Activated T-helper 1 cell treated with anti-CD3 and anti-CD28 coated beads, Interleukin-12 subunit alpha, Interleukin-12 subunit beta, Interleukin-2, Interleukin-4 antibody, amounts not matched to agents 30 ng/mL and 10 ng/mL and 1 ng/mL, durations not matched to agents 14 hours and 24 hours and 36 hours (primary cell): ENCODE measurements around the gene GPR37. TPM values are rescaled to one million over a fixed set of nuclear protein-coding genes. Genes with fewer than 3 reads are reported as not detected.

Source experiments
- DNase-seq: peaks from one replicate; pipeline ENCODE4 v3.0.0; 2021; ENCODE audit warnings: low spot score
- H3K27ac Mint-ChIP-seq: one replicate; pipeline ENCODE4 v1.8.0; 2021; ENCODE audit warnings: mild to moderate bottlenecking, mixed read lengths
- H3K27me3 Mint-ChIP-seq: one replicate; pipeline ENCODE4 v1.8.0; 2022; ENCODE audit warnings: mild to moderate bottlenecking, moderate library complexity, mixed read lengths; ENCODE audit not compliant: insufficient read depth
- H3K36me3 Mint-ChIP-seq: one replicate; pipeline ENCODE4 v1.8.0; 2021; ENCODE audit warnings: low read depth, mixed read lengths
- H3K4me1 Mint-ChIP-seq: one replicate; pipeline ENCODE4 v1.8.0; 2021; ENCODE audit warnings: low read depth, mixed read lengths
- H3K4me3 Mint-ChIP-seq: one replicate; pipeline ENCODE4 v1.8.0; 2021; ENCODE audit warnings: mild to moderate bottlenecking, moderate library complexity, mixed read lengths
- H3K9me3 Mint-ChIP-seq: one replicate; pipeline ENCODE4 v1.8.0; 2021; ENCODE audit warnings: mixed read lengths
- intact Hi-C: fragments of 100-400 bp; cut with micrococcal nuclease; formaldehyde crosslinking; loops from one replicate; pipeline ENCODE4 v1.15.1; 2024
- total RNA-seq: library from RNA; stranded (reverse); gene quantifications from 2 replicates; pipeline ENCODE4 v1.2.3, GENCODE V29; 2022

GPR37 gene
- total RNA-seq, 1 donor from 2014 or later = not detected

GRCh38 chr7:124775422-124775821 is 9.8 kb upstream of the GPR37 start:
- intact Hi-C loops = no loop called here
- no peaks in the 10 kb centered on the region for H3K4me1 Mint-ChIP-seq
- H3K36me3 Mint-ChIP-seq = no peaks in the 10 kb centered on the region
- H3K9me3 Mint-ChIP-seq = no peaks in the 10 kb centered on the region
- no peak overlapping the region for H3K27ac Mint-ChIP-seq
- DNase-seq = no peak
- H3K27me3 Mint-ChIP-seq = peaks cover 15% of the 10 kb centered on the region
- H3K4me3 Mint-ChIP-seq = no peak overlapping the region

DNA sequence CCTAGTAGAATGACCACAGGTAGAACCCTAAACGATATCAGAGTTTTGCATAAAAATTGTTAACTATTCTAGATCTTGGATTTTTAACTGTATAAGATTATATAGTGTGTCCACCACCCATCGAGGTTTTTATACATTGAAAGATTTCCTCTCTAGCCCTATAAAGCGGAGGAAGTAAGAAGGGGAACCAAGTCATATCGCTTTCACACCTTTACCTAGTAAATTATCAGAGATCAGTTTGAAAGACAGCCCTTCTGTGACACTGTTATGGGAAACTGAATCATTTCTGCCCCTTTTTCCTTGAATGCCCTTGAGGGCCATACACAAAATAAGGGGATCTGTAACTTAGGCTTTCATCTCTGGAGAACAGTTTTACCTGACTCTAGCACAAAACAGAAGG is 8.3 kb upstream of the GPR37 start:
- intact Hi-C loops = no loop called here

DNA sequence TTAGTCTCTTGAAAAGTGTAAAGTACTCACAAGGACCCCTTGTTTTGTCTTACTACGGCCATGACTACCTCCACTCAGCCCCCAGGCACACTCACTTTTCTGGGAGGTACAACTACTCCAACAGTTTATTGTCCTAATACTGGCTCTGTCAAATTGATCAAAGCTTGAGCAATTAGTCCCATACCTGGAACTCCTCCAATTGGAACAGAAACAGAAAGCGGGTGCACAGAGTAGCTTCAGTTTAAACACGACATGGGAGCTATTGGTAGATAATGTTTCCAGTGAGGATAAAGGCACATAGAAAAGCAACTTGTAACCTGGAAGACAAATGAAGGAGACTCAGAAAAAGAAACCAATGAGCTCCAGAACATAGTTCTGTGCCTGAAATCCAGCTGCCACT is 7.7 kb upstream of the GPR37 start:
- intact Hi-C loops = no loop called here
- no peaks in the 10 kb centered on the region for H3K36me3 Mint-ChIP-seq
- no peak for DNase-seq

More for the DNA sequence above, 8.3 kb upstream of the GPR37 start:
- peaks cover 16% of the 10 kb centered on the region for H3K27me3 Mint-ChIP-seq
- DNase-seq = no peak
- H3K4me1 Mint-ChIP-seq = no peaks in the 10 kb centered on the region
- H3K36me3 Mint-ChIP-seq = no peaks in the 10 kb centered on the region
- no peaks in the 10 kb centered on the region for H3K9me3 Mint-ChIP-seq
- no peak overlapping the region for H3K27ac Mint-ChIP-seq
- H3K4me3 Mint-ChIP-seq = no peak overlapping the region

GRCh38 chr7:124769136-124769535 is 3.5 kb upstream of the GPR37 start:
- DNase-seq = no peak
- H3K9me3 Mint-ChIP-seq = no peaks in the 10 kb centered on the region
- H3K27ac Mint-ChIP-seq = no peak overlapping the region
- H3K36me3 Mint-ChIP-seq = no peaks in the 10 kb centered on the region
- intact Hi-C loops = loop anchor here (5.0 kb wide), 1 partner anchor 737 kb away; the partner anchor contains the start of gene TMEM229A
- peaks cover 12% of the 10 kb centered on the region for H3K4me1 Mint-ChIP-seq
- H3K27me3 Mint-ChIP-seq = peaks cover 49% of the 10 kb centered on the region
- H3K4me3 Mint-ChIP-seq = no peak overlapping the region

More for the DNA sequence above, 7.7 kb upstream of the GPR37 start:
- H3K27ac Mint-ChIP-seq = no peak overlapping the region
- peaks cover 18% of the 10 kb centered on the region for H3K27me3 Mint-ChIP-seq
- no peaks in the 10 kb centered on the region for H3K9me3 Mint-ChIP-seq
- H3K4me1 Mint-ChIP-seq = no peaks in the 10 kb centered on the region
- no peak overlapping the region for H3K4me3 Mint-ChIP-seq

DNA sequence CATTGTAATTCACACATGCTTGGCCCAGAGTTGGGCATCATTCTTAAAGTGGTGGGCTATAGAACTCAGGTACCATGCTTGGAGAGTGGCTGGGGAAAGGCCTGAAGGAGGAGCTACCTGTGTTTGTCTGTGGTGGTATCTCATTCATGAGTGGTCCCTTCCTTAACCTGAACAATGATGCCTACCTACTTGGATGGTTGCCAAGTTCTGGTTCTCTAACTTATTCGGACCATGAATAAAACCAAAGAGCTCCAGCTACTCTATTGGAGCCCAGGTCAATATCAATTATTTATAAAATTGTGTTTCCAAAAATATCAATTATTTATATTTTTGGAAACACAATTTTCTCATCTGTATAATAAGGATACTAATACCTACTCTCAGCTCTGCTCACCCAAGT is 2.9 kb upstream of the GPR37 start:
- Mint-ChIP-seq H3K27me3 (peaks cover 52% of the 10 kb centered on the region), H3K9me3 (no peaks in the 10 kb centered on the region), H3K36me3 (no peaks in the 10 kb centered on the region), H3K4me1 (peaks cover 12% of the 10 kb centered on the region), H3K4me3 (no peak overlapping the region), H3K27ac (no peak overlapping the region)
- intact Hi-C loops = loop anchor here (5.0 kb wide), 1 partner anchor 736 kb away; the partner anchor contains the start of gene TMEM229A
- DNase-seq = no peak

- DNase-seq = no peak
- Mint-ChIP-seq H3K9me3 (no peaks in the 10 kb centered on the region), H3K27me3 (peaks cover 51% of the 10 kb centered on the region), H3K36me3 (no peaks in the 10 kb centered on the region), H3K27ac (no peak overlapping the region), H3K4me3 (peak overlapping the region; percentile 80), H3K4me1 (peaks cover 12% of the 10 kb centered on the region)
- intact Hi-C loops = loop anchor here (5.0 kb wide), 1 partner anchor 733 kb away; the partner anchor contains the start of gene TMEM229A
Observed at GRCh38 chr7:124764847-124765400, 668 bp downstream of the GPR37 start.

- H3K27me3 Mint-ChIP-seq = peaks cover 57% of the 10 kb centered on the region
- no peak for DNase-seq
- peaks cover 12% of the 10 kb centered on the region for H3K4me1 Mint-ChIP-seq
- intact Hi-C loops = no loop called here
- no peaks in the 10 kb centered on the region for H3K36me3 Mint-ChIP-seq
- peak overlapping the region; percentile 80 for H3K4me3 Mint-ChIP-seq
- no peaks in the 10 kb centered on the region for H3K9me3 Mint-ChIP-seq
- H3K27ac Mint-ChIP-seq = no peak overlapping the region
Observed at GRCh38 chr7:124764051-124764846, 1.3 kb downstream of the GPR37 start.

DNA sequence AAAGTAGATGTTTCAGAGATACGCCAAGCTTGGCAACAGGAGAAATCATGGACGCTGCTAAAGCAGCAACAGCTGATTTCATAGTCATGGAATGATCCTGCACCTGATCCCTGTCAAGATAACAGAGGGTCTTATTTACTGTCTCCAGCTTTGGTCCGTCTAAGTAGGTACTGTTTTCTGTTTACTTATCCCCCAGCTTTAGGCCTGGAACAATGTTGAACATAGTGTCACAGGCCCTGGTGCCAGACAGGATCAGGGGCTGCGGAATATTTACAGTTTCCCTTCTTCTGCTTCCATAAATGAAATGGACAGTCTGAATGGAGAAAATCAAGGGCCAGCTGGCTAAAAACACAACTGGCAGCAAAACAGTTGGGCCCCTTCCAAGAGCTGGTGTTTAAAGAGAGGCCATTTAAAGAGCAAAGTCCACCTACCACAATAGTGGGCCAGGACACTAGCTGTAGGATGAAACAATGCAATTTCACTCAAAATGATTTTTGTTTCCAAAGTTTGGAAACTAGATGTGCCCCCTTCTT is 2.9 kb downstream of the GPR37 start:
- intact Hi-C loops = no loop called here
- H3K4me3 Mint-ChIP-seq = no peak overlapping the region
- DNase-seq = no peak
- peaks cover 12% of the 10 kb centered on the region for H3K4me1 Mint-ChIP-seq
- no peaks in the 10 kb centered on the region for H3K9me3 Mint-ChIP-seq
- no peak overlapping the region for H3K27ac Mint-ChIP-seq
- no peaks in the 10 kb centered on the region for H3K36me3 Mint-ChIP-seq
- peaks cover 49% of the 10 kb centered on the region for H3K27me3 Mint-ChIP-seq

- Mint-ChIP-seq H3K36me3 (no peaks in the 10 kb centered on the region), H3K4me3 (no peak overlapping the region), H3K9me3 (no peaks in the 10 kb centered on the region), H3K27me3 (peaks cover 36% of the 10 kb centered on the region), H3K27ac (no peak overlapping the region), H3K4me1 (peaks cover 12% of the 10 kb centered on the region)
- no peak for DNase-seq
- intact Hi-C loops = no loop called here
Observed at GRCh38 chr7:124761164-124761715, 4.4 kb downstream of the GPR37 start.

GRCh38 chr7:124758327-124758726 is 7.3 kb downstream of the GPR37 start:
- H3K27me3 Mint-ChIP-seq = peaks cover 17% of the 10 kb centered on the region
- no peaks in the 10 kb centered on the region for H3K36me3 Mint-ChIP-seq
- intact Hi-C loops = no loop called here
- no peak for DNase-seq
- H3K9me3 Mint-ChIP-seq = no peaks in the 10 kb centered on the region
- no peaks in the 10 kb centered on the region for H3K4me1 Mint-ChIP-seq
- no peak overlapping the region for H3K4me3 Mint-ChIP-seq
- no peak overlapping the region for H3K27ac Mint-ChIP-seq

DNA sequence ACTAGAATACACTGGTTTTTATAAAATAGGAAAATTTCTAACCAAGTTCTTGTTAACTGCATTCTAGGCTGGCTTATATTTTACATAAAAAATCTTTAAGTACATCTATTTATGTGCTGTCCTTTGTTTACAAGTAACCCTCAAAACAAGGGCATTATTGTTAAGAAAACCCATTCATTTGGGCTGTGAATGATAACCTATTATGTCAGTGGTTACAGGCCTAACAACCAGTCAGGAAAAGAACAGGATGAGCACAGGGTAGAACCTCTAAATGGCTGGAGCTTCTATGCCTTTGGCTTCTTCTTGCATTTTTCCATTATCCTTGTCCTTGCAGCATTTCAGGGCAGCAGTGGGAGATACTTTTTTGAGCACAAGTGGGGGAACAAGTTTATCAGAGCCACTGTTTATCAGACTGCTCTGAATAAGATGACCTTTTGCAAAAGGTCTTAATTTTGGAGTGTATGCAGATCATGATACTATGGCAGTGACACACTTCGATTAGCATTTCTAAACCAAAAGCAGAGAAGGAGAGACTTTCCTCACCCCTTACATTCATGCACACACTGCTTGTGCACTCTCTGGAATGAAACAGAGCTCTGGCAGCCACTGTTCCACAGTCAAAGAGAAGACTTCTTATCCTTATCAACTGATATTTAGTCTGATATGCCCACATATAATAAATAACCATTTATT is 10.9 kb downstream of the GPR37 start:
- Mint-ChIP-seq H3K9me3 (no peaks in the 10 kb centered on the region), H3K4me1 (no peaks in the 10 kb centered on the region), H3K27me3 (peaks cover 9% of the 10 kb centered on the region), H3K4me3 (no peak overlapping the region), H3K36me3 (no peaks in the 10 kb centered on the region), H3K27ac (no peak overlapping the region)
- intact Hi-C loops = no loop called here
- DNase-seq = no peak

DNA sequence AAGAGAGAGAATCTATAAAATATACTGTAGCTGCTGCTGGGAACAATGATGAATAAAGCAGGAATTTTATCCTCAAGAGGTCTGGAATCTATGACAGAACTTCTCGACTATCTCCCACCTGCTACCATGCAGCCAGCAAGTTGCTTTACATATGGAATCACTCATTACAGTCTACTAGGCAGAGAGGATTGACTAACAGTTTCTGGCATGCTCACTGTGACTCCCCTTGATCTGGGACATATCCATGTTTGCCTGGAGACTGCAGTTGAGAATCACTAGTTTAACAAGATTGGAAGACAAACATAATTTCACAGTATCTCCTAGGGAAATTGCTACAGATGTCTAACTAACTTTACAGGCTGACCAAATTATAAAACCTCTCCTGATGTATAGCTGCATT is 13.3 kb downstream of the GPR37 start:
- H3K36me3 Mint-ChIP-seq = no peaks in the 10 kb centered on the region
- intact Hi-C loops = no loop called here
- H3K4me3 Mint-ChIP-seq = no peak overlapping the region
- no peak overlapping the region for H3K27ac Mint-ChIP-seq
- no peaks in the 10 kb centered on the region for H3K4me1 Mint-ChIP-seq
- H3K9me3 Mint-ChIP-seq = no peaks in the 10 kb centered on the region
- DNase-seq = no peak
- peaks cover 5% of the 10 kb centered on the region for H3K27me3 Mint-ChIP-seq
